PC-3 (cell line): Measurements from ENCODE around the gene LNPEP.

Source experiments
- CTCF ChIP-seq: fragments of 300-600 bp; sonication (generic); conservative IDR thresholded peaks from 2 replicates; pipeline ENCODE4 v1.5.1; 2017; ENCODE audit warnings: antibody characterized with exemption, low read depth, mild to moderate bottlenecking, low read length
- EZH2 ChIP-seq: fragments of 300-600 bp; sonication (generic); IDR thresholded peaks from one replicate; pipeline ENCODE4 v1.6.1; 2017; ENCODE audit warnings: antibody characterized with exemption, mild to moderate bottlenecking, low read length; ENCODE audit not compliant: unreplicated experiment
- EZH2phosphoT487 ChIP-seq: fragments of 300-600 bp; sonication (generic); IDR thresholded peaks from 2 replicates; pipeline ENCODE4 v1.6.1; 2018; ENCODE audit warnings: mild to moderate bottlenecking, antibody characterized with exemption, low read length, borderline replicate concordance

- TF ChIP-seq CTCF = no peak
- TF ChIP-seq EZH2 = no peak
- no peak for TF ChIP-seq EZH2phosphoT487
Observed at GRCh38 chr5:96909003-96909402, 26.9 kb upstream of the LNPEP start.
